RWPE2 (cell line): ENCODE measurements around the gene PPM1M.

Source experiments
- ATAC-seq: fragments of 200-7000 bp; cut with Tn5 transposase; 3 replicates; pipeline ENCODE4 v1.9.1; 2021; ENCODE audit warnings: low read depth
- DNase-seq: peaks from one replicate; pipeline ENCODE4 v3.0.0-alpha.2; 2020; ENCODE audit warnings: low spot score
- H3K27ac ChIP-seq: fragments of 450-650 bp; 2 replicates; pipeline ENCODE4 v1.5.1; 2017; ENCODE audit warnings: mild to moderate bottlenecking; ENCODE audit not compliant: poor library complexity, severe bottlenecking
- H3K27me3 ChIP-seq: fragments of 250-450 bp; sonication (Bioruptor Pico); 2 replicates; pipeline ENCODE4 v1.5.1; 2021; ENCODE audit warnings: mild to moderate bottlenecking, moderate library complexity; ENCODE audit not compliant: insufficient read depth, poor library complexity, severe bottlenecking
- H3K36me3 ChIP-seq: fragments of 250-450 bp; sonication (Bioruptor Pico); 2 replicates; pipeline ENCODE4 v1.5.1; 2020; ENCODE audit warnings: low read depth, mild to moderate bottlenecking, moderate library complexity
- H3K4me1 ChIP-seq: fragments of 250-450 bp; sonication (Bioruptor Pico); 2 replicates; pipeline ENCODE4 v1.5.1; 2021; ENCODE audit warnings: mild to moderate bottlenecking, moderate library complexity; ENCODE audit not compliant: insufficient read depth, poor library complexity, severe bottlenecking
- H3K4me3 ChIP-seq: fragments of 250-450 bp; sonication (Bioruptor Pico); 2 replicates; pipeline ENCODE4 v1.5.1; 2021; ENCODE audit warnings: mild to moderate bottlenecking, moderate library complexity; ENCODE audit not compliant: severe bottlenecking
- H3K9me3 ChIP-seq: fragments of 250-450 bp; sonication (Bioruptor Pico); 2 replicates; pipeline ENCODE4 v1.5.1; 2021; ENCODE audit warnings: mild to moderate bottlenecking, moderate library complexity; ENCODE audit not compliant: severe bottlenecking
- TF ChIP-seq, protein P1 (sequence below): fragments of 450-650 bp; IDR thresholded peaks from one replicate; pipeline ENCODE4 v1.5.1; 2017; ENCODE audit warnings: mild to moderate bottlenecking, moderate library complexity; ENCODE audit not compliant: poor library complexity, severe bottlenecking

PPM1M gene

DNA sequence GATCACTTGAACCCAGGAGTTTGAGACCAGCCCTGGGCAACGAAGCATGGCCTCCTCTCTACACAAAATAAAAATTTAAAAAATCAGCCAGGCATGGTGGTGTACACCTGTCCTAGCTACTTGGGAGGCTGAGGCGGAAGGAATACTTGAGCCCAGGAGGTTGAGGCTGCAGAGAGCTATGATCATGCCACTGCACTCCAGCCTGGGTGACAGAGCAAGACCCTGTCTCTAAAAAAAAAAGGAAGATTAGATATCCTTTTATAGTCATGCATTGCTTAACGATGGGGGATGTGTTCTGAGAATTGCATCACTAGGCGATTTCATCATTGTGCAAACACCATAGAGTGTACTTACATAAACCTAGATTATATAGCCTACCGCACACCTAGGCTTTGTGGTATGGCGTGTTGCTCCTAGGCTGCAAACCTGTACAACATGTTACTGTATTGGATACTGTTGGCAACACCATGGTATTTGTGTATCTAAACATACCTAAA lies 35.0 kb upstream of the PPM1M start:
- Histone ChIP-seq H3K4me3 (no peak overlapping the region), H3K36me3 (peaks cover 84% of the 10 kb centered on the region), H3K9me3 (no peaks in the 10 kb centered on the region), H3K27me3 (no peaks in the 10 kb centered on the region), H3K4me1 (peaks cover 17% of the 10 kb centered on the region), H3K27ac (no peak overlapping the region)
- ATAC-seq = peak; percentile 86
- DNase-seq = no peak
- TF ChIP-seq, protein P1, sequence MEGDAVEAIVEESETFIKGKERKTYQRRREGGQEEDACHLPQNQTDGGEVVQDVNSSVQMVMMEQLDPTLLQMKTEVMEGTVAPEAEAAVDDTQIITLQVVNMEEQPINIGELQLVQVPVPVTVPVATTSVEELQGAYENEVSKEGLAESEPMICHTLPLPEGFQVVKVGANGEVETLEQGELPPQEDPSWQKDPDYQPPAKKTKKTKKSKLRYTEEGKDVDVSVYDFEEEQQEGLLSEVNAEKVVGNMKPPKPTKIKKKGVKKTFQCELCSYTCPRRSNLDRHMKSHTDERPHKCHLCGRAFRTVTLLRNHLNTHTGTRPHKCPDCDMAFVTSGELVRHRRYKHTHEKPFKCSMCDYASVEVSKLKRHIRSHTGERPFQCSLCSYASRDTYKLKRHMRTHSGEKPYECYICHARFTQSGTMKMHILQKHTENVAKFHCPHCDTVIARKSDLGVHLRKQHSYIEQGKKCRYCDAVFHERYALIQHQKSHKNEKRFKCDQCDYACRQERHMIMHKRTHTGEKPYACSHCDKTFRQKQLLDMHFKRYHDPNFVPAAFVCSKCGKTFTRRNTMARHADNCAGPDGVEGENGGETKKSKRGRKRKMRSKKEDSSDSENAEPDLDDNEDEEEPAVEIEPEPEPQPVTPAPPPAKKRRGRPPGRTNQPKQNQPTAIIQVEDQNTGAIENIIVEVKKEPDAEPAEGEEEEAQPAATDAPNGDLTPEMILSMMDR = no peak

DNA sequence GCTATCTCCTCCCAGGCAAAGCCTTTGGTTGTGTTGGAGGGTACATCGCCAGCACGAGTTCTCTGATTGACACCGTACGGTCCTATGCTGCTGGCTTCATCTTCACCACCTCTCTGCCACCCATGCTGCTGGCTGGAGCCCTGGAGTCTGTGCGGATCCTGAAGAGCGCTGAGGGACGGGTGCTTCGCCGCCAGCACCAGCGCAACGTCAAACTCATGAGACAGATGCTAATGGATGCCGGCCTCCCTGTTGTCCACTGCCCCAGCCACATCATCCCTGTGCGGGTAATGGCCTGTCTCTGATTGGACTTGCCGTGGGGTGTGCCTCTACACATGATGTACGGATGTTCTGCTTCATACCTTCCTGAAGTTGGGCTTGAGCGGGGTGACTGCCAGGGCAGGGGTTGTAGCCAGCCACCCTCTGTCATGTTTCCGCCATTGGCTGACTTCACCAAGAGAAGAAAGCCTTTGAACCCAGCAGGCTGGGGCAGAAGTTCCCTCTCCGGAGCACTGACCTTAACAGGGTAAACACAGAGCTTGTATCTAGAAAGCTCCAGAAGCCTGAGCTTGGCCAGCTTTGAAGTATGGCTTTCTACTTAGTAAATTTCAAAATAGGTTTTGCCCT lies 34.2 kb upstream of the PPM1M start:
- H3K36me3 ChIP-seq = peaks cover 76% of the 10 kb centered on the region
- no peak for DNase-seq
- H3K4me3 ChIP-seq = no peak overlapping the region
- H3K27me3 ChIP-seq = no peaks in the 10 kb centered on the region
- peaks cover 12% of the 10 kb centered on the region for H3K4me1 ChIP-seq
- no peaks in the 10 kb centered on the region for H3K9me3 ChIP-seq
- H3K27ac ChIP-seq = no peak overlapping the region
- ATAC-seq = no peak
- TF ChIP-seq, protein P1 = no peak

DNA sequence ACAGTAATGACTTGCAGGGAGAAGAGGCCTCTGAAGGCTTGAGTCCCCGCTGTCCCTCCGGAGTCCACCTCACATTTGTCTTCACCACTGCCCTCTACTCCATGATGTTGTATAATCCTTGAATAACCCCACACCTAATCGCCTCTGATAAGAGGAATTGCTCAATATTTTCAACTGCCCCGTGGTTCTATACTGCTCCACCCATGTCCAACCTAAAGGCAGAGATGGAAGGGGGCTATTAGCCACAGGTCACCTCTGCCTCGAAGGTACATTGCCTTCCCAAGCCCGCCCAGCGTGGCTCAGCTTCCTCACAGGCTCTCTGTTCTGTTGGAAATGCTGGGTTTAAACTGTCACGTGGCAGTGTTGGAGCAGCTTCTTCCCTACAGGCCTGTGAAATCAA lies 32.6 kb upstream of the PPM1M start:
- Histone ChIP-seq H3K9me3 (no peaks in the 10 kb centered on the region), H3K27ac (no peak overlapping the region), H3K4me1 (peaks cover 26% of the 10 kb centered on the region), H3K27me3 (no peaks in the 10 kb centered on the region), H3K4me3 (no peak overlapping the region), H3K36me3 (peaks cover 63% of the 10 kb centered on the region)
- TF ChIP-seq, protein P1 = no peak
- ATAC-seq (no peak), DNase-seq (no peak)

DNA sequence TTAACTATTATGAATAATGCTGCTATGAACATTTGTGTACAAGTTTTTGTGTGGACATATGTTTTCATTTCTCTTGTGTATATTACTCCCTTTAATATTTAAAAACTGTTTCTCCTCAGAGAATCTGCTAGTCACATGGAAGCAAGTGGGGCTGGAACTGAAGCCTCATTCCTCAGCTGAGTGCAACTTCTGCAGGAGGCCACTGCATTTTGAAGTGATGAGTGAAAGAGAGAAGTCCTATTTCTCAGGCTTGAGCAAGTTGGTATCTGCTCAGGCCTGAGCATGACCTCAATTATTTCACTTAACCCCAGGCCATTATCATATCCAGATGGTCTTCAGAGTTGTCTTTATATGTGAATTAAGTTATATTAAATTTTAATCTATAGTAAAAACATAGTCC lies 31.7 kb upstream of the PPM1M start:
- ATAC-seq (no peak), DNase-seq (no peak)
- Histone ChIP-seq H3K4me1 (peaks cover 30% of the 10 kb centered on the region), H3K36me3 (peaks cover 54% of the 10 kb centered on the region), H3K27ac (no peak overlapping the region), H3K4me3 (no peak overlapping the region), H3K9me3 (no peaks in the 10 kb centered on the region), H3K27me3 (no peaks in the 10 kb centered on the region)
- TF ChIP-seq, protein P1 = no peak

DNA sequence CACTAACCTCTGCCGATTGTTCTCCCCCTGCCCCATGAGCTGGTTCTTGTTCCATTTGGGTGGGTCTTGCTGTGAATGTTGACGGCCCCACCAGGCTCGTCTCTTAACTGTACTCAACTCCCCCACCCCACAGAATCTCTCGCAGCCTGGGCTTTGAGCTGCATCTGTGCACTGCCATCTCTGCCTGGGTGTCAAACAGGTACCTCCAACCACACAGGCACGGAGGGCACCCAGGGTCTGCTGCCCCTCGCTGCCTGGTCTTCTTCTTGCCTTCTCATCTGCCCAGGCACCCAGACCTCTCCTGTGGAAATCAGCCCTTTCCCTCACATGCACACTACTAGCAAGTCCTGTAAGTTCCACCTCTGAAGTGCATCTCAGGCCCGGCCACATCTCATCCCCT lies 30.2 kb upstream of the PPM1M start:
- Histone ChIP-seq H3K27ac (no peak overlapping the region), H3K9me3 (no peaks in the 10 kb centered on the region), H3K4me1 (peaks cover 26% of the 10 kb centered on the region), H3K4me3 (no peak overlapping the region), H3K27me3 (no peaks in the 10 kb centered on the region), H3K36me3 (peaks cover 39% of the 10 kb centered on the region)
- TF ChIP-seq, protein P1 = no peak
- no peak for ATAC-seq
- DNase-seq = no peak
